ENCODE measurements around the gene SELENON.

GRCh38 chr1:25867210-25867991 lies 67.4 kb downstream of the SELENON start:
- TF ChIP-seq POLR2A (IDR thresholded peaks at IDR 0.05): no peak
- no peak for TF ChIP-seq CTCF (IDR thresholded peaks at IDR 0.05 in 4 of 5, conservative IDR thresholded peaks at IDR 0.05 in 1 of 5)

Data from gastrocnemius medialis (tissue), 4 donors.